ENCODE results near the gene TRIM45.

TRIM45 gene

DNA sequence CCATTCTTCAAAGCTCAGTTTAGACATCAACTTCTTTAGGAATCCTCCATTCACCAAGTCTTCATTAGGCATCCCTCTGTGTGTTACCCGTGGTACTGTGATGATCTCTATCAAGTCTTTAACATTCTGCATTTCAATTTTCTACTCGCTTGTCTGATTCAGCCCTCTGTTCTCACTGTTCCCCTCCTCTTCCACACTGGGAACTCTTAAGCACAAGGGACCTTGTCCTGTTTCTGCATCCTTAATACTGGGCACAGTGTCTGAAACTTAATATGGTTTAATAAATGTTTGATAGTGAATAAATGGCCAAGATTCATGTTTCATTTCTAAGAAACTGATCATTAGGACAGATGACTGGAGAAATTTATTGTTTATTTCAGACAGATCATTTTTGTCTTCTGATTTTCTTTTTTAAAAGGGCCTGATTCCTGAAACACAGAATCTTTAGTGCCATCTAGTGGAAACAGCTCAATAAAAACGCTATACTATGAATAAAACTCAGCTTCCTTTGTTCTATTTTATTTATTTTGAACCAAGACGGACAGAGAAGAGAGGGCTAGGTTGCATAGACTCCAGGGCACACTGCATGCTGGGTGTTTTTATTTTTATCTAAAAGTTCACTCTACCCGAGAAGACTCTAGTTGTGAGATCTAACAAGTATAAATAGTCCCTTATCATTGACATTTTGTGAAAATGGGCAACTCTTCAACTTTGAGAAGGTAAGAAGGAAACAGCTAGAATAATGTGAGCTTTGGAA lies 7.0 kb upstream of the TRIM45 start:
- TF ChIP-seq CTCF (IDR thresholded peaks at IDR 0.05; ENCODE audit: insufficient read depth, low read length, poor library complexity, severe bottlenecking) (peak; percentile 54), EZH2phosphoT487 (conservative IDR thresholded peaks at IDR 0.05; ENCODE audit: low read length) (no peak)
- Histone ChIP-seq H4K20me1 (ENCODE audit: low read depth, low read length) (no peaks in the 10 kb centered on the region), H3K27ac (ENCODE audit: low read depth, low read length) (no peak overlapping the region), H3K79me2 (ENCODE audit: insufficient read depth, low read length) (no peaks in the 10 kb centered on the region), H3K27me3 (ENCODE audit: low read length) (no peaks in the 10 kb centered on the region), H2AFZ (ENCODE audit: low read depth, low read length, severe bottlenecking) (no peak overlapping the region), H3F3A (ENCODE audit: insufficient read depth) (no peaks in the 10 kb centered on the region), H3K4me2 (ENCODE audit: low read depth, low read length, poor library complexity, severe bottlenecking) (no peak overlapping the region), H3K4me3 (ENCODE audit: insufficient read depth, low read length, poor library complexity, severe bottlenecking) (no peak overlapping the region), H3K9me3 (ENCODE audit: insufficient read depth, low read length) (no peaks in the 10 kb centered on the region), H3K9me2 (replicated peaks; ENCODE audit: insufficient read depth, low read length) (no peaks in the 10 kb centered on the region), H3K9ac (ENCODE audit: low read length) (no peak overlapping the region), H3K36me3 (ENCODE audit: low read length) (no peaks in the 10 kb centered on the region)

- no peak overlapping the region for H3K9ac ChIP-seq (ENCODE audit: low read length)
- no peaks in the 10 kb centered on the region for H3K36me3 ChIP-seq (ENCODE audit: low read length)
- no peaks in the 10 kb centered on the region for H3K9me3 ChIP-seq (ENCODE audit: insufficient read depth, low read length)
- H3K27me3 ChIP-seq (ENCODE audit: low read length) = no peaks in the 10 kb centered on the region
- no peak overlapping the region for H3K4me2 ChIP-seq (ENCODE audit: low read depth, low read length, poor library complexity, severe bottlenecking)
- no peak for TF ChIP-seq EZH2phosphoT487 (conservative IDR thresholded peaks at IDR 0.05; ENCODE audit: low read length)
- no peak for TF ChIP-seq CTCF (IDR thresholded peaks at IDR 0.05; ENCODE audit: insufficient read depth, low read length, poor library complexity, severe bottlenecking)
- H3K9me2 ChIP-seq (replicated peaks; ENCODE audit: insufficient read depth, low read length) = no peaks in the 10 kb centered on the region
- H3K27ac ChIP-seq (ENCODE audit: low read depth, low read length) = no peak overlapping the region
- H3K79me2 ChIP-seq (ENCODE audit: insufficient read depth, low read length) = no peaks in the 10 kb centered on the region
- H3F3A ChIP-seq (ENCODE audit: insufficient read depth) = no peaks in the 10 kb centered on the region
- no peak overlapping the region for H3K4me3 ChIP-seq (ENCODE audit: insufficient read depth, low read length, poor library complexity, severe bottlenecking)
- no peaks in the 10 kb centered on the region for H4K20me1 ChIP-seq (ENCODE audit: low read depth, low read length)
- H2AFZ ChIP-seq (ENCODE audit: low read depth, low read length, severe bottlenecking) = no peak overlapping the region
Observed at GRCh38 chr1:117127795-117128194, 6.2 kb upstream of the TRIM45 start.

DNA sequence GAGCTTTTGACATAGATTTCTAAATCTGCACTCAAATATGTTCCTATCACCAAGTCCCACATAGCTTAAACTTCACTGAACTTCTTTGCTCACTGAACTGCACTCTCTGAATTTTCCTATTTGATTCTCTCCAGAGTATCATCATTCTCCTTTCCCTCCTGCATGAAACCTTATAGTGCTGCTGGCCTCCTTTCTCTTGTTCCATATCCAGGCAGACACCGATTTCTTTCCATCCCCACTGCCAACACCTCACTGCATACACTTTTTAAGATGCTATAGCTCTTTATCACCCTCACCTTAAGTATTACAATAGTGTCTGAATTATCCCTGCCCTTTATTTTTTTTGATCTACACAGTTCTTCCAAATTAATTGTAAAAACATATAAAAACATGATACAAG lies 3.1 kb upstream of the TRIM45 start:
- H3F3A ChIP-seq (ENCODE audit: insufficient read depth) = no peaks in the 10 kb centered on the region
- H3K4me2 ChIP-seq (ENCODE audit: low read depth, low read length, poor library complexity, severe bottlenecking) = no peak overlapping the region
- TF ChIP-seq CTCF (IDR thresholded peaks at IDR 0.05; ENCODE audit: insufficient read depth, low read length, poor library complexity, severe bottlenecking) (no peak), EZH2phosphoT487 (conservative IDR thresholded peaks at IDR 0.05; ENCODE audit: low read length) (no peak)
- no peaks in the 10 kb centered on the region for H3K36me3 ChIP-seq (ENCODE audit: low read length)
- no peaks in the 10 kb centered on the region for H3K79me2 ChIP-seq (ENCODE audit: insufficient read depth, low read length)
- no peaks in the 10 kb centered on the region for H4K20me1 ChIP-seq (ENCODE audit: low read depth, low read length)
- no peaks in the 10 kb centered on the region for H3K9me2 ChIP-seq (replicated peaks; ENCODE audit: insufficient read depth, low read length)
- H3K27me3 ChIP-seq (ENCODE audit: low read length) = no peaks in the 10 kb centered on the region
- no peaks in the 10 kb centered on the region for H3K9me3 ChIP-seq (ENCODE audit: insufficient read depth, low read length)
- H2AFZ ChIP-seq (ENCODE audit: low read depth, low read length, severe bottlenecking) = no peak overlapping the region
- H3K27ac ChIP-seq (ENCODE audit: low read depth, low read length) = no peak overlapping the region
- no peak overlapping the region for H3K9ac ChIP-seq (ENCODE audit: low read length)
- no peak overlapping the region for H3K4me3 ChIP-seq (ENCODE audit: insufficient read depth, low read length, poor library complexity, severe bottlenecking)

Measured in SU-DHL-6 (cell line).